Smooth muscle cell (in vitro differentiated cells): ENCODE results near the gene GDPD5. TPM values are rescaled to one million over a fixed set of nuclear protein-coding genes. Genes with fewer than 3 reads are reported as not detected.

Source experiments
- DNase-seq: peaks from one replicate; lab custom pipeline; 2025; ENCODE audit not compliant: unreplicated experiment; lab: John Stamatoyannopoulos, UW
- H2AFZ ChIP-seq: fragments of 200-600 bp; sonication (generic); 2 replicates; pipeline ENCODE4 v1.6.0; 2016; ENCODE audit warnings: antibody characterized with exemption, low read depth, mild to moderate bottlenecking
- H3F3A ChIP-seq: fragments of 200-600 bp; sonication (generic); 2 replicates; pipeline ENCODE4 v1.6.0; 2017; ENCODE audit warnings: antibody characterized with exemption, low read depth
- H3K27ac ChIP-seq: fragments of 200-600 bp; sonication (generic); 2 replicates; pipeline ENCODE4 v1.5.1; 2016; ENCODE audit warnings: low read depth, mild to moderate bottlenecking
- H3K27me3 ChIP-seq: fragments of 200-600 bp; sonication (generic); 2 replicates; pipeline ENCODE4 v1.6.1; 2016; ENCODE audit warnings: low read depth, mild to moderate bottlenecking
- H3K36me3 ChIP-seq: fragments of 200-600 bp; sonication (generic); 2 replicates; pipeline ENCODE4 v1.5.1; 2016; ENCODE audit warnings: low read depth
- H3K4me1 ChIP-seq: fragments of 200-600 bp; sonication (generic); 2 replicates; pipeline ENCODE4 v1.5.1; 2016; ENCODE audit warnings: low read depth
- H3K4me2 ChIP-seq: fragments of 200-600 bp; sonication (generic); 2 replicates; pipeline ENCODE4 v1.6.0; 2016; ENCODE audit warnings: mild to moderate bottlenecking
- H3K4me3 ChIP-seq: fragments of 200-600 bp; sonication (generic); 2 replicates; pipeline ENCODE4 v1.5.1; 2016; ENCODE audit warnings: mild to moderate bottlenecking
- H3K79me2 ChIP-seq: fragments of 200-600 bp; sonication (generic); 2 replicates; pipeline ENCODE4 v1.6.0; 2016; ENCODE audit warnings: low read depth, mild to moderate bottlenecking
- H3K9ac ChIP-seq: fragments of 200-600 bp; sonication (generic); 2 replicates; pipeline ENCODE4 v1.6.0; 2016; ENCODE audit warnings: low read depth
- H3K9me3 ChIP-seq: fragments of 200-600 bp; sonication (generic); replicated peaks from 2 replicates; pipeline ENCODE4 v1.5.1; 2016; ENCODE audit warnings: low read depth
- H4K20me1 ChIP-seq: fragments of 200-600 bp; sonication (generic); 2 replicates; pipeline ENCODE4 v1.6.0; 2016; ENCODE audit warnings: low read depth
- WGBS: methylation state at CpG from one replicate; pipeline ENCODE4 v1.1.7; 2016; ENCODE audit warnings: low lambda C conversion rate; 5-methylcytosine and 5-hydroxymethylcytosine counted together
- polyA plus RNA-seq: library from polyadenylated mRNA; unstranded; fragments of >200 nt; fragmentation: Nextera tagmentation; extraction: Ambion mirVana; gene quantifications from 2 replicates; pipeline ENCODE4 v1.2.1, GENCODE V29; 2016
- total RNA-seq: library from RNA; depleted of rRNA; stranded (reverse); fragments of >200 nt; gene quantifications from 2 replicates; pipeline ENCODE4 v1.2.3, GENCODE V29; 2014
- TF ChIP-seq, protein P1 (sequence below): fragments of 200-600 bp; sonication (generic); IDR thresholded peaks from 2 replicates; pipeline ENCODE4 v1.5.1; 2017; ENCODE audit warnings: borderline replicate concordance, mild to moderate bottlenecking, antibody characterized with exemption; ENCODE audit not compliant: insufficient read depth, poor library complexity, severe bottlenecking

GDPD5 gene
- total and polyA plus RNA-seq, 2 experiments from 2014 or later: 2.3 to 5.8 TPM

- Histone ChIP-seq H3K4me1 (peaks cover 4% of the 10 kb centered on the region), H3F3A (no peaks in the 10 kb centered on the region), H3K9ac (no peak overlapping the region), H4K20me1 (no peaks in the 10 kb centered on the region), H3K79me2 (no peaks in the 10 kb centered on the region), H3K4me2 (no peak overlapping the region), H3K36me3 (no peaks in the 10 kb centered on the region), H3K27ac (no peak overlapping the region), H2AFZ (no peak overlapping the region), H3K4me3 (no peak overlapping the region), H3K27me3 (no peaks in the 10 kb centered on the region), H3K9me3 (no peaks in the 10 kb centered on the region)
- DNase-seq: no peak
- WGBS: 73% methylated on average over 3 of the region's 4 CpGs
- TF ChIP-seq, protein P1, sequence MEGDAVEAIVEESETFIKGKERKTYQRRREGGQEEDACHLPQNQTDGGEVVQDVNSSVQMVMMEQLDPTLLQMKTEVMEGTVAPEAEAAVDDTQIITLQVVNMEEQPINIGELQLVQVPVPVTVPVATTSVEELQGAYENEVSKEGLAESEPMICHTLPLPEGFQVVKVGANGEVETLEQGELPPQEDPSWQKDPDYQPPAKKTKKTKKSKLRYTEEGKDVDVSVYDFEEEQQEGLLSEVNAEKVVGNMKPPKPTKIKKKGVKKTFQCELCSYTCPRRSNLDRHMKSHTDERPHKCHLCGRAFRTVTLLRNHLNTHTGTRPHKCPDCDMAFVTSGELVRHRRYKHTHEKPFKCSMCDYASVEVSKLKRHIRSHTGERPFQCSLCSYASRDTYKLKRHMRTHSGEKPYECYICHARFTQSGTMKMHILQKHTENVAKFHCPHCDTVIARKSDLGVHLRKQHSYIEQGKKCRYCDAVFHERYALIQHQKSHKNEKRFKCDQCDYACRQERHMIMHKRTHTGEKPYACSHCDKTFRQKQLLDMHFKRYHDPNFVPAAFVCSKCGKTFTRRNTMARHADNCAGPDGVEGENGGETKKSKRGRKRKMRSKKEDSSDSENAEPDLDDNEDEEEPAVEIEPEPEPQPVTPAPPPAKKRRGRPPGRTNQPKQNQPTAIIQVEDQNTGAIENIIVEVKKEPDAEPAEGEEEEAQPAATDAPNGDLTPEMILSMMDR: no peak
These were observed 5.6 kb upstream of the GDPD5 start for GRCh38 chr11:75531325-75531724.

DNA sequence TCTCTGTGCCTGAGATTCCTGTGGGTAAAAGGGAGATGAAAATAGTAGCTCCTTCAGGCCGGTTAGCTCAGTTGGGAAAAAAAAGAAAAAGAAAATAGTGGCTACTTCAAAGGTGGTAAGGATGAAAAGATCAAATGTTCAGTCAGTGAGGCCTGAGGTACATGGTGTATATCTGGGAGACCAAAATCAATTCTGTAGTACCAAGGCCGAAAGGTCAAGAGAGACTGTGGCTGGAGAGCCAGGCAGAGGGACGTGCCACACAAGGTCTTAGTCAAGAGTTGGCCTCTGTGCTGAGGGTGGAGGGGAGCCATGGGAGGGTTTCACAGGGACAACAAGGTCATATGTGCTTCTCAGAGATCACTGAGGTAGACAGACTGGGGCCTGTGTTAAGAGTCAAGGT is 4.8 kb upstream of the GDPD5 start:
- H3K4me1 ChIP-seq: peaks cover 5% of the 10 kb centered on the region
- no peak for DNase-seq
- TF ChIP-seq, protein P1: no peak
- no peaks in the 10 kb centered on the region for H3K27me3 ChIP-seq
- H3K9me3 ChIP-seq: no peaks in the 10 kb centered on the region
- no peak overlapping the region for H3K4me2 ChIP-seq
- no peak overlapping the region for H3K27ac ChIP-seq
- no peak overlapping the region for H3K9ac ChIP-seq
- H2AFZ ChIP-seq: no peak overlapping the region
- H3K36me3 ChIP-seq: no peaks in the 10 kb centered on the region
- H3K4me3 ChIP-seq: no peak overlapping the region
- H3K79me2 ChIP-seq: no peaks in the 10 kb centered on the region
- 72% methylated on average over 3 of the region's 3 CpGs for WGBS
- H3F3A ChIP-seq: no peaks in the 10 kb centered on the region
- no peaks in the 10 kb centered on the region for H4K20me1 ChIP-seq

- H3K4me2 ChIP-seq: no peak overlapping the region
- H3K9ac ChIP-seq: no peak overlapping the region
- WGBS: 63% methylated on average over 10 of the region's 10 CpGs
- H3K36me3 ChIP-seq: no peaks in the 10 kb centered on the region
- H3K9me3 ChIP-seq: no peaks in the 10 kb centered on the region
- no peak for DNase-seq
- H3K79me2 ChIP-seq: no peaks in the 10 kb centered on the region
- no peak overlapping the region for H3K4me3 ChIP-seq
- no peak overlapping the region for H2AFZ ChIP-seq
- peaks cover 14% of the 10 kb centered on the region for H3K27me3 ChIP-seq
- no peak overlapping the region for H3K27ac ChIP-seq
- H3K4me1 ChIP-seq: peaks cover 11% of the 10 kb centered on the region
- TF ChIP-seq, protein P1: no peak
- H4K20me1 ChIP-seq: no peaks in the 10 kb centered on the region
- no peaks in the 10 kb centered on the region for H3F3A ChIP-seq
These were observed 2.4 kb upstream of the GDPD5 start for GRCh38 chr11:75527938-75528735.

DNA sequence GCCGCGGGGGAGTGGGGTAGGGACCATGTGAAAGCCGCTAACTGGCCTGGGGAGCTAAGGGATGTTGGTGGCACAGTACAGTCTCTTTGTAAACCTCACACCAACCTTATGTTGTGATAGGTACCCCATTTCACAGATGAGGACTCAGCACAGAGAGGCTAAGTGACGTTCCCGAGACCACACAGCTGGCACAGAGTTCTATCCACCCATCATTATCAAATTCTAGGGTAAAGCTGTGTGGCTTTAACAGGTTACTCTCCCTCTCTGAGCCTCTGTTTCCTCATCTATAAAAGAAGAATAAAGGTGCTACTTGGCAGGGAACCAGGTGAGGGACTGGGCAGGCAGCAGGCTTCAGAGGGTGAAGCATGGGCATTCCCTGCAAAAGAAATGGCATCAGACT is 1.4 kb upstream of the GDPD5 start:
- Histone ChIP-seq H4K20me1 (no peaks in the 10 kb centered on the region), H2AFZ (no peak overlapping the region), H3K9me3 (no peaks in the 10 kb centered on the region), H3K27me3 (peaks cover 14% of the 10 kb centered on the region), H3F3A (no peaks in the 10 kb centered on the region), H3K4me2 (no peak overlapping the region), H3K4me3 (no peak overlapping the region), H3K4me1 (peaks cover 11% of the 10 kb centered on the region), H3K27ac (no peak overlapping the region), H3K9ac (no peak overlapping the region), H3K79me2 (no peaks in the 10 kb centered on the region), H3K36me3 (no peaks in the 10 kb centered on the region)
- no peak for DNase-seq
- TF ChIP-seq, protein P1: no peak
- WGBS: 92% methylated on average over 5 of the region's 5 CpGs
